NCI-H2227 (cell line): ENCODE results near the gene MAD1L1.

Experiments used
- DNase-seq: peaks from one replicate; lab custom pipeline; 2025; ENCODE audit not compliant: unreplicated experiment; lab: John Stamatoyannopoulos, UW

The MAD1L1 gene

GRCh38 chr7:1945558-1945957 lies 287.2 kb downstream of the MAD1L1 start:
- no peak for DNase-seq

- no peak for DNase-seq
These were observed 288.0 kb downstream of the MAD1L1 start for GRCh38 chr7:1944619-1945210.

- no peak for DNase-seq
These were observed 288.7 kb downstream of the MAD1L1 start for GRCh38 chr7:1943933-1944618.

GRCh38 chr7:1943326-1943725 lies 289.4 kb downstream of the MAD1L1 start:
- no peak for DNase-seq

GRCh38 chr7:1942941-1943289 lies 289.8 kb downstream of the MAD1L1 start:
- DNase-seq, result no peak

- DNase-seq, result no peak
These were observed 290.4 kb downstream of the MAD1L1 start for GRCh38 chr7:1942243-1942940.

- DNase-seq, result no peak
These were observed 291.1 kb downstream of the MAD1L1 start for GRCh38 chr7:1941464-1942242.

GRCh38 chr7:1940863-1941262 lies 291.9 kb downstream of the MAD1L1 start:
- DNase-seq, result no peak

GRCh38 chr7:1940402-1940786 lies 292.4 kb downstream of the MAD1L1 start:
- DNase-seq, result no peak

- DNase-seq, result no peak
These were observed 293.0 kb downstream of the MAD1L1 start for GRCh38 chr7:1939434-1940401.

GRCh38 chr7:1938788-1939433 lies 293.8 kb downstream of the MAD1L1 start:
- DNase-seq, result no peak

GRCh38 chr7:1937252-1937605 lies 295.5 kb downstream of the MAD1L1 start:
- DNase-seq, result no peak

- no peak for DNase-seq
These were observed 296.1 kb downstream of the MAD1L1 start for GRCh38 chr7:1936531-1937251.

GRCh38 chr7:1936006-1936310 lies 296.8 kb downstream of the MAD1L1 start:
- no peak for DNase-seq

GRCh38 chr7:1935176-1936005 lies 297.4 kb downstream of the MAD1L1 start:
- no peak for DNase-seq

- DNase-seq, result no peak
These were observed 298.0 kb downstream of the MAD1L1 start for GRCh38 chr7:1934756-1935155.

- DNase-seq, result no peak
These were observed 298.7 kb downstream of the MAD1L1 start for GRCh38 chr7:1934017-1934416.

- no peak for DNase-seq
These were observed 299.5 kb downstream of the MAD1L1 start for GRCh38 chr7:1933066-1933750.
